GM08714 (cell line): Measurements from ENCODE around the gene NLRP12.
"Not testable (repeated sequence)": the region's sequence is repeated elsewhere in the genome, so short reads cannot be mapped to it uniquely, and the experiment has no call there.

Experiments
- H3K4me3 ChIP-seq: fragments of 200-500 bp; sonication (Bioruptor generic); 2 replicates; pipeline ENCODE4 v1.5.1; 2014; ENCODE audit warnings: mild to moderate bottlenecking, low read length, inconsistent platforms
- ZNF274 ChIP-seq: IDR thresholded peaks from 2 replicates; pipeline ENCODE4 v1.6.1; 2012; ENCODE audit warnings: mild to moderate bottlenecking, low read depth, low read length

Gene NLRP12

GRCh38 chr19:53812335-53812734 lies 11.8 kb downstream of the NLRP12 start:
- TF ChIP-seq ZNF274 = no peak
- no peak overlapping the region for H3K4me3 ChIP-seq

GRCh38 chr19:53810891-53811290 lies 13.2 kb downstream of the NLRP12 start:
- TF ChIP-seq ZNF274 = no peak

GRCh38 chr19:53810187-53810546 lies 13.9 kb downstream of the NLRP12 start:
- TF ChIP-seq ZNF274 = no peak
- no peak overlapping the region for H3K4me3 ChIP-seq

More at GRCh38 chr19:53810891-53811290, 13.2 kb downstream of the NLRP12 start:
- no peak overlapping the region for H3K4me3 ChIP-seq

- H3K4me3 ChIP-seq = no peak overlapping the region
- no peak for TF ChIP-seq ZNF274
Measured at GRCh38 chr19:53809518-53810186, 14.5 kb downstream of the NLRP12 start.

GRCh38 chr19:53808710-53809125 lies 15.4 kb downstream of the NLRP12 start:
- TF ChIP-seq ZNF274 = no peak
- H3K4me3 ChIP-seq = no peak overlapping the region

- TF ChIP-seq ZNF274 = no peak
Measured at GRCh38 chr19:53801257-53801656, 22.9 kb downstream of the NLRP12 start.

GRCh38 chr19:53795019-53795418 lies 29.1 kb downstream of the NLRP12 start:
- H3K4me3 ChIP-seq = no peak overlapping the region
- no peak for TF ChIP-seq ZNF274

More at GRCh38 chr19:53801257-53801656, 22.9 kb downstream of the NLRP12 start:
- no peak overlapping the region for H3K4me3 ChIP-seq

GRCh38 chr19:53792721-53793433 lies 31.2 kb downstream of the NLRP12 start:
- no peak for TF ChIP-seq ZNF274
- H3K4me3 ChIP-seq = no peak overlapping the region

- no peak overlapping the region for H3K4me3 ChIP-seq
- TF ChIP-seq ZNF274 = no peak
Measured at GRCh38 chr19:53789708-53790678, 34.1 kb downstream of the NLRP12 start.

GRCh38 chr19:53787266-53787665 lies 36.8 kb downstream of the NLRP12 start:
- no peak overlapping the region for H3K4me3 ChIP-seq
- no peak for TF ChIP-seq ZNF274

GRCh38 chr19:53786744-53787143 lies 37.4 kb downstream of the NLRP12 start:
- no peak overlapping the region for H3K4me3 ChIP-seq
- TF ChIP-seq ZNF274 = no peak

- no peak overlapping the region for H3K4me3 ChIP-seq
- TF ChIP-seq ZNF274 = no peak
Measured at GRCh38 chr19:53785196-53785889, 38.8 kb downstream of the NLRP12 start.

GRCh38 chr19:53782698-53783097 lies 41.4 kb downstream of the NLRP12 start:
- H3K4me3 ChIP-seq = no peak overlapping the region
- no peak for TF ChIP-seq ZNF274

GRCh38 chr19:53781332-53781731 lies 42.8 kb downstream of the NLRP12 start:
- not testable (repeated sequence) for H3K4me3 ChIP-seq
